Measurements from ENCODE around the gene PIK3CB. TPM values are rescaled to one million over a fixed set of nuclear protein-coding genes. Genes with fewer than 3 reads are reported as not detected.
A peak's percentile ranks its signal among the peaks of the same experiment; 100 is the strongest.
"Not testable (repeated sequence)": the region's sequence is repeated elsewhere in the genome, so short reads cannot be mapped to it uniquely, and the experiment has no call there.

The PIK3CB gene
- total and polyA plus RNA-seq, 7 donors: 5.8 to 46.3 (median 18.1) TPM

- intact Hi-C loops (cut with DNase I): no loop called here
- TF ChIP-seq CTCF (IDR thresholded peaks at IDR 0.05): no peak
- ATAC-seq: peak in 3 of 4 donors; percentile 85 to 95 (median 92)
- 54 to 83% (median 68%) methylated on average over 3 of the region's 3 CpGs for WGBS, 3 donors
- no peaks in the 10 kb centered on the region for H3K27me3 ChIP-seq (ENCODE audit: insufficient read depth in 3 of 3, low read length in 2 of 3)
- no peak overlapping the region for H3K4me3 ChIP-seq
- peak in 1 of 2 donors; percentile 65 for DNase-seq
- peaks cover 32% of the 10 kb centered on the region for H3K4me1 ChIP-seq
- H3K9me3 ChIP-seq: no peaks in the 10 kb centered on the region
- H3K36me3 ChIP-seq (ENCODE audit: insufficient read depth in 1 of 2, low read depth in 1 of 2): peaks cover 0 to 6% of the 10 kb centered on the region in 2 donors
- H3K27ac ChIP-seq: peak overlapping the region; percentile 31
Observed at GRCh38 chr3:138799822-138800221, 34.9 kb downstream of the PIK3CB start.

GRCh38 chr3:138797508-138798038 lies 37.2 kb downstream of the PIK3CB start:
- H3K36me3 ChIP-seq (ENCODE audit: insufficient read depth in 1 of 2, low read depth in 1 of 2): peaks cover 0 to 16% of the 10 kb centered on the region in 2 donors
- intact Hi-C loops (cut with DNase I): no loop called here
- DNase-seq (no peak), ATAC-seq (peak; percentile 34 to 57 (median 41))
- TF ChIP-seq CTCF (IDR thresholded peaks at IDR 0.05): no peak
- no peaks in the 10 kb centered on the region for H3K9me3 ChIP-seq
- 88 to 100% (median 96%) methylated on average over 1 of the region's 1 CpG for WGBS, 3 donors
- H3K4me1 ChIP-seq: peaks cover 24% of the 10 kb centered on the region
- H3K27ac ChIP-seq: peak overlapping the region; percentile 50
- no peak overlapping the region for H3K4me3 ChIP-seq
- no peaks in the 10 kb centered on the region for H3K27me3 ChIP-seq (ENCODE audit: insufficient read depth in 3 of 3, low read length in 2 of 3)

- H3K9me3 ChIP-seq: no peaks in the 10 kb centered on the region
- no peak overlapping the region for H3K27ac ChIP-seq
- peaks cover 0 to 16% of the 10 kb centered on the region in 2 donors for H3K36me3 ChIP-seq (ENCODE audit: insufficient read depth in 1 of 2, low read depth in 1 of 2)
- WGBS, 3 donors: 83 to 88% (median 84%) methylated on average over 5 of the region's 5 CpGs
- TF ChIP-seq CTCF (IDR thresholded peaks at IDR 0.05): no peak
- no peaks in the 10 kb centered on the region for H3K27me3 ChIP-seq (ENCODE audit: insufficient read depth in 3 of 3, low read length in 2 of 3)
- peaks cover 24% of the 10 kb centered on the region for H3K4me1 ChIP-seq
- intact Hi-C loops (cut with DNase I): no loop called here
- ATAC-seq (no peak), DNase-seq (no peak)
- no peak overlapping the region for H3K4me3 ChIP-seq
Observed at GRCh38 chr3:138796761-138797160, 38.0 kb downstream of the PIK3CB start.

- intact Hi-C loops (cut with DNase I): no loop called here
- ATAC-seq: peak in 1 of 4 donors; percentile 61
- Histone ChIP-seq H3K4me3 (no peak overlapping the region), H3K27ac (no peak overlapping the region), H3K36me3 (ENCODE audit: insufficient read depth in 1 of 2, low read depth in 1 of 2) (no peaks in the 10 kb centered on the region), H3K27me3 (ENCODE audit: insufficient read depth in 3 of 3, low read length in 2 of 3) (no peaks in the 10 kb centered on the region), H3K9me3 (no peaks in the 10 kb centered on the region), H3K4me1 (peaks cover 2% of the 10 kb centered on the region)
- DNase-seq: no peak
- 94 to 98% (median 94%) methylated on average over 3 of the region's 3 CpGs for WGBS, 3 donors
- no peak for TF ChIP-seq CTCF (IDR thresholded peaks at IDR 0.05)
Observed at GRCh38 chr3:138786788-138787271, 47.9 kb downstream of the PIK3CB start.

- H3K27me3 ChIP-seq (ENCODE audit: insufficient read depth in 3 of 3, low read length in 2 of 3): no peaks in the 10 kb centered on the region
- peaks cover 2% of the 10 kb centered on the region for H3K4me1 ChIP-seq
- no peak for TF ChIP-seq CTCF (IDR thresholded peaks at IDR 0.05)
- DNase-seq (no peak), ATAC-seq (no peak)
- H3K9me3 ChIP-seq: no peaks in the 10 kb centered on the region
- intact Hi-C loops (cut with DNase I): no loop called here
- no peaks in the 10 kb centered on the region for H3K36me3 ChIP-seq (ENCODE audit: insufficient read depth in 1 of 2, low read depth in 1 of 2)
- H3K4me3 ChIP-seq: no peak overlapping the region
- H3K27ac ChIP-seq: no peak overlapping the region
Observed at GRCh38 chr3:138785951-138786350, 48.8 kb downstream of the PIK3CB start.

- DNase-seq; ATAC-seq; H3K9me3 ChIP-seq; intact Hi-C loops (cut with DNase I); H3K27ac ChIP-seq; H3K4me3 ChIP-seq; H3K4me1 ChIP-seq; H3K27me3 ChIP-seq (ENCODE audit: insufficient read depth in 3 of 3, low read length in 2 of 3); H3K36me3 ChIP-seq (ENCODE audit: insufficient read depth in 1 of 2, low read depth in 1 of 2): not testable (repeated sequence)
- WGBS, 3 donors: 89 to 91% (median 89%) methylated on average over 7 of the region's 7 CpGs
Observed at GRCh38 chr3:138785362-138785857, 49.3 kb downstream of the PIK3CB start.

All from psoas muscle (tissue), 8 donors.